GM19463 (cell line): ENCODE results near the gene ERBB4.

Source experiments
- ATAC-seq: cut with Tn5 transposase; IDR thresholded peaks from one replicate; pipeline ENCODE4 v1.9.1; 2021; ENCODE audit warnings: mild to moderate bottlenecking, moderate library complexity; ENCODE audit not compliant: unreplicated experiment

ERBB4 gene

DNA sequence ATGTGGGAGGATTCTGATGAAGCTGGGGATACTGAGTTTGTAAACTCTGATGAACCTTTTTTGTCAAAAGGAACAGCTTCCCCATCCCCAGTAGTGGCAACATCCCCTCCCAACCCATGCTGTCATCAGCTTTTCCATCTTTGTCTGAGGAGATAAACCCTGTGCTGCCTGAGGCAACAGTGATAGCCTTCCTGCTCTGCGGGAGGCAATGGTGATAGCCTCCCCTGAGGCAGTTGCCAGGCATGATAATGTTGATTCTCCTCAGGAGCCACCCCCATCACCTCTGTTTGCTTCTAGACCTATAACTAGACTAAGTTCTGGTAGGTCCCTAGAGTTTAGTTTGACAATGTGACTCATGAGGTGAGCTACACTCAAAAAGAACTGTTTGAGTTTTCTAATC lies 97.5 kb downstream of the ERBB4 start:
- no peak for ATAC-seq

DNA sequence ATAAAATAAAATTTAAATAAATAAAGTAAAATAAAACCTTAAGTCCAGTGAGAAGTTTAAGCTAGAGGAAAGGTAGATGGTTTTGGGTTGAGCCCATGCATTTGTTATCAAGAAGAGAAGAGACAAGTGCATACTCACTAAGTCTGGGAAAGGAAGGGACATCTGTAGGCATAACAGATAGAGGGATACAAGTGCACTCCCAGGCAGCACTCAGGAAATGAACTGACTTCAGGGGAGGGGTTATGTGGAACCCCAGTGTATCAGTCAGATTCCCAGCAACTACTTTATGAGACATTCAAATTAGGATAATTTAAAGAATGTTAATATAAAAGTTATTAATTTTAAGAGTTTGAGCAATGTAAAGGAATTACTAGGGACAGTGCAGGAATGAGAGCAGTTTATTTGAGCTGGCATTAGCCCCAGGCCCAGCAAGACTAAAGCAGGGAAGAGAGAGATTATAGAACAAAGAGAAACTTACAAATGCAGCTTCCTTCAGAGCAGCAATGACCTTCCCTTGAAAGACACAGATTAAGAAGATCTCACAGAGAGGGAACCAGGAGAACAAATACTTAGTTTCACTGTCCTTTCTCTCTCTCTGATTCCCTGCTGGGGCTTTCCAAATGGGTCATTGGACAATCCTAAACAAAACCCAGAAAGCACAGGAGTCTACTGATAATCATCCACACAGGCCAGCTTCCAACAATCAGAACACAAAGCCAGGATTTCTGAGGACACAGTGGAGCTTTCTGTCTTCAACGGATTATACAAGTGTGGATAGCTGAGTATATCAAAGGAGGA lies 109.7 kb downstream of the ERBB4 start:
- ATAC-seq = no peak

DNA sequence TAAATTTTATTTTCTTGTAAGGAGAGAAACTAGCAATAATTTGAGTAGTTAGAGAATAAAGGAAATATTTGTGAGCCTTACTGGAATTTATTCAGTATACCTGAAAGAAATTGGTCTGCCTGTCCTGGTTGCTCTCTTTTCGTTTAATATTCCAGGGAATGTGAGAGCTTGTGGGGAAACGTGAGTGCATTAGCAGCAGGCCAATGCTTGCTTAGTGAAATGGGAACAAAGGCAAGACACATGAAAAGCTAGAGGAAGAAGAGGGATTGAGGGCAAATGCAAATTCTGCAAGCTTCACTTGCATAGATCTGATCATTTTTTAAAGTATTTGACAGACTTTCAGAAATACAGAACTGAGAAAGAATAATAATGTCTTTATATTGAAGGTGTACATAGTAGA lies 111.0 kb downstream of the ERBB4 start:
- ATAC-seq = no peak

DNA sequence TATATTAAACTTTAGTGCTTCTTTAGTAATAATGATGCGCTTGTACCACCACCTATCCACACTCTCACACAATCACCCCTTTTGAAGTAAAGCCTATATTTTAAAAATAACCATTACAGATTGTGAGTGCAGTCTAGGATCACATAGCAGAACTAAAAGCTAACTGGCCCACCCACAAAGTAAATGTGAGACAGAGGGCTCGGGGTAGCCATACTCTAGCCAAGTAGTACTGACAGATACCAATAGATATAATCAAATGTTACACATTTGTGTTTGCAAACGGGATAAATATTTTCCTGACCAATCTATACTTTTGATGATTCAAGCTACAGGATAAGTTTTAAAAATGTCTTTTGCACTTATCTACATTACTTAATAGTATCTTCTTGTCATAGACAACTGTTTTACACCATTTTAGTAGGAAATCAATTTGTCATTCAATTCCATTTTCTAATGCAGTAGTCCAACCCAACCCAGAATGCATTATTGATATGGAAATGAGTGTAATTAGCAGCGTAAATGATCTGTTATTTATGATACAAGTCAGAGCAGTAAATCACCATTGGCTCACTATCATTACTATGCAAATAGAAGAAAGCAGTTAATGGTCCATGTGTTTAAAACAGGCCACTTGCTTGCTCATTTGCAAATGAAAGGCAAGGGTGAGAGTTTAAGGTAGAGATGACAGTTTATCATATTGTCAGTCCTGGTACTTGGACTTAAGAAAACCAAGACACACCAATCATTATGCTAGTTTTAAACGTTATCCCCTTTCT lies 111.8 kb downstream of the ERBB4 start:
- no peak for ATAC-seq

DNA sequence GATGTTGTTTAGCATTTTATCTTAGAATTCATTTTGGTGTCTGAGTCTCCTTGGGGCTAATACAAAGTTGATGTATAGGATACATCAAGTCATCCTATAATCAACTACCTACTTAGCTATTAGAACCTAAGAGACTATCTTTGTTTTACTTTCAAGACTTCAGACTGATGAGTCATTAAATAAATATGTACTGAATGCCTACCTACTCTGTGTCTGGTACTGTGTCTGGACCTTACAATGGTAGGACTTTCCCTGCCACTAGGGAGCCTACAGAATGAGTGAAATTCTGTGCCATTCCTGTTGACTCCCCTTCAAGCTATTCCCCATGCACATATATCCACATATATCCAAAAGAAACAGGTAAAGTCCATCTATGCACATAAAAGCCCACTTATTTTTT lies 114.5 kb downstream of the ERBB4 start:
- no peak for ATAC-seq

DNA sequence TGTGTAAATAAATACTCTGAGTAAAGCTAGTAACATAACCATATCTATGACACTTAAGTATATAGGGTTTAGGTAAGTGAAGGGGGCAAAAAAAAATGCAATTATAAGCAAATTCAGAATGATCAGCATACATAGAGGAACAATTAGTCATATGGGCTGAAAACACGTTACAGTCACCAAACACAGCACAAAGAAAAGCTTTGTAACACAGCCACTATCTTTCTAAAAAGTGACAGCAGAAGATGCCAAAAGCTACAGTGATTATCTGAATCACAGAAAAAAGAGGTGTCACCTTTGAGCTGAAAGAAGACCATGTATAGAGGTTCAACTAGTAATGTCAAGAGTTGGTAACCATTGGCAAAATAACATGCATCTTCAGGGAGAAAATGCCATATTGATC lies 115.5 kb downstream of the ERBB4 start:
- no peak for ATAC-seq

DNA sequence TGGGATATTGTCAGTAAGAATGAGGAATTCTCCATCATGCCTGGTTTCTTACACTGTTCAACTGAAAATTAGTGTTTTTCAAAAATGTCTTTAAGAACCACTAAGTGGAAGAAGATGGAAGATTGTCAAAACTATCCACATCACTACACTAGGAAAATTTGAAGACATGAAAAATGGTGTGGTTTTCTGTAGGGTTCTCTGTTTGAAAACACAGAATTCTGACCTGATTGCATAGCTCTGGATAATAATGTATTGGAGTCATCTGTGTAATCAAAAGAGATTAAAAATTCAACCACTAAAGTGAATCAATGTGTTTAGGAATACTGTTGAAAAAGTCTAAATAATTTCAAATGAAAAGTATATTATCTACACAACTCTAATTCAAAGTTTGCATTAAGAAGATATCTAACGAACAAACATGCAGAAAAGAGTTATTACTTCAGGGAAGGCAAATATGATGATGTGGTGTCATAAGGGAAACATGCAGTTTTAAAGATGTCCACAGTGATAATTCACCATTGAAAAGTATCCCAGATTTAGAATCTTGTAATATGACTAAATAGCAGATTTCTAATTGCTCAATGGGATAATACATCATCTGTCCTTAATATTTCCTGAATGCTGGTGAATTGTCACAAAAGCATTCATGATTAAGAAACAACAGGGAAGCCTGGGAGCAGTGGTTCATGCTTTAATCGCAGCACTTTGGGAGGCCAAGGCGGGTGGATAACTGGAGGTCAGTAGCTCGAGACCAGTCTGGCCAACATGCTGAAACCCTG lies 116.9 kb downstream of the ERBB4 start:
- no peak for ATAC-seq

DNA sequence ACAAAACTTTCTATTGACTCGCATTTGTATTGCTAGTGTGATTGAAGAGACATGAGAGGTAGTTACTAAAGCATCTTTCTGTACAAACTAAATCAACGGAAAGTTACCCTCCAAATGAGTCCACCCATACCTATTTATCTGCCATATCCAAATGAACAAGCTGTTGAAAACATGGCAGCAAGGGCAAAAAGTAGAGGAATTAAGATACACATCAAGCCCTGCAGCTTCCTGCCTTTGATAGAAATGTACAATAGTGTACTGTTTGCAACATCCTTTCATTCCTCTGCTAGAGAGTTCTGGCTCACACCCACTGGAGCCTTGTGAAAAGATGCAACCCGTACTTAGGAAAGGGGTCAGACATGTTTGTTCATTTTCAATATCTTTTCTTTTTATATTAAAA lies 122.5 kb downstream of the ERBB4 start:
- no peak for ATAC-seq

DNA sequence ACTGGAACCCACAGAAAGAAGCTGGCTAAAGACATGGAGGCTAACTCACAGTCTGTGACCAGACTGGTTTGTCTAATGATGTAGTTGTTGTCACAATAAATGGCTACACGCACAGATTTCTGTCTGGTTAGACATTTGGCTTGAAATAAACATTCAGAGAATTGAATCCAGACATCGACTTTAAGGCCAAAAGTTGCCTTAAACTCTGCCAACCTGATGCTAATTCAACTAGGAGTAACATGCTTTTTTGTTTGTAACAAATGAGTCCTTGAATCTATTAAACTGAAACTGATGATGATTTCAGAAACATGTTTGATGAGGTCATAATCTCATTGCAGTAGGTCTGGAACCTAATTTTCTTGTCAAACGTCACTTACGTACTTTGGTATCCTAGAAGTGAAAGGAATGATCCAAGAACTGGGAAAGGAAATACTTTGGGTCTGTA lies 123.8 kb downstream of the ERBB4 start:
- ATAC-seq = no peak

DNA sequence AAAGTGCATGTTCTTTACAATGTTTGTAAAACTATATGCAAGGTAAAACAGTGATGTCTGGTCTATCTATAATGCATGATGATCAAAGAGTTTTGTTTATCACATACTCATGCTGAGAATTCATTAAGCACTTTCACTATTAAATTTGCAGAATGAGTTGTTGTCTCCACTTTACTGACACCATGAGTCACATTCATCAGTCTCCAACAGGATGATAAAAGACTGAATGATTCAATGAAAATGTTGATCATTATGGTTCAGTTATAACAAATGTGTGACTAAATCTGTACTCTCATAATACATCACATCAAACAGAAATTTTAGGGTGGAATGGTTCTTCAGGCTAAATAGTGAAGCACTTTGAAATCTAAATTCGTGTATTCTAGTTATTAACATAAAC lies 129.0 kb downstream of the ERBB4 start:
- ATAC-seq = no peak

DNA sequence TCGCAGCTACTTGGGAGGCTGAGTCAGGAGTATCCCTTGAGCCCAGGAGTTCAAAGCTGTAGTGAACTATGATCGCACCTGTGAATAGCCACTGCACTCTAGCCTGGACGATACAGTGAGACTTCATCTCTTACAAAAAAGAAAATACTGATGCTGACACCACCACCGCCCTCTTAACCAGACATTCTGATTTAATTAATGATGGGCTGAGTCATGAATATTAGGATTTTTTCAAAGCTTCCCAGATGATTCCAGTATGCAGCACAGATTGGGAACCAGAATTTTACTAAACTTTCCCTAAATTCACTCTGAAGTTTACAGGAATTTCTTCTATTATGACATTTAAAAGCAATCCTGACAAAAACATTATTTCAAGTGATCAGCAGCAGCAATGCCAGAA lies 130.1 kb downstream of the ERBB4 start:
- no peak for ATAC-seq

DNA sequence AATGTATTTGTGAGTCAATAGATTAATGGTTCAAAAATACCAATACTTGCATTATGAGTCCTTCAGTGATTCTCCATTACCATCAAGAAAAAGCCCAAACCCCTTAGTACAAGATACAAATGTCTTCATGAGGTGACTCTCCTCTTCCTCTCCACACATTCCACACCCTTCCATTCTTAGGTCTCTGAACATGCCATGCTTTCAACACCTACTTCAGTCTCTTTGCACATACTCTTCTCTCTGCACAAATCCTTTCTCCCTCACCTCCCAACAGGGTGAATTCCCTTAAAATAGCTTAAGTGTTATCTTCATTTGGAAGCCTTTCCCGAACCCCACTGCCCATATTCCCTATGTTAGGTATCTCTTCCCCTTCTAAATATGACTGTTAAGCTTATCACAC lies 131.9 kb downstream of the ERBB4 start:
- no peak for ATAC-seq

DNA sequence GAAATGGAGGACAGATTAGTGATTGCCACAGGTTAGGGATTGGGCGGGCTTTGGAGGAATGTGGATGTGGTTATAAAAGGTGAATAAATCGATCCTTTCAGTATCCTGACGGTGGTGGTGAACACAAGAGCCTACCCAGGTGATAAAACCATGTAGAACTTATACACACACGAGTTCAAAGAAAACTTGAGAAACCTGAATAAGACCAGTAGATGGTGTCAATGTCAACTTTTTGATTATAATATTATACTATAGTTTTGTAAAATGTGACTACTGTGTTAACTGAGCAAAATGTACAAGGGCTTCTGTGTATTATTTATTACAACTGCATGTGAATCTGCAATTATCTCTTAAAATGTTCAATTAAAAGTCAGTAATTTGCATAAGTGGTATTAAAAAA lies 136.3 kb downstream of the ERBB4 start:
- ATAC-seq = no peak

DNA sequence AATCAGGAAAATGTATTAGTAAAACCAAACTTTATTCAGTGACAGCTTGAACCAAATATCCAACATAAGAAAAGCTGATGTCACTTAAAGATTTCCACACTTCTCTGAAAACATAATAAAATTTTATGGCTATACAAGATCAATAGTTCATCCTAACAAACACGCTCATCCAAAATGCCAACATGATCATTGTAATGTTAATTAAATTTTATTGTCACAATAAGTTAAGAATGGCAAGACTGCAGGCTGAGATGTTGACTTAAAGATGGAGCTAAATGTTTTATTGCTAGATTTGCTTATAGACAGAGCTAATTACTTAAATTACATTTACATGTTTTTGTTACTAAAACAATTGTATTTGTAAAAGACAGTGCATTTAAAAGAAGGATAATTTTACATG lies 140.3 kb downstream of the ERBB4 start:
- no peak for ATAC-seq

DNA sequence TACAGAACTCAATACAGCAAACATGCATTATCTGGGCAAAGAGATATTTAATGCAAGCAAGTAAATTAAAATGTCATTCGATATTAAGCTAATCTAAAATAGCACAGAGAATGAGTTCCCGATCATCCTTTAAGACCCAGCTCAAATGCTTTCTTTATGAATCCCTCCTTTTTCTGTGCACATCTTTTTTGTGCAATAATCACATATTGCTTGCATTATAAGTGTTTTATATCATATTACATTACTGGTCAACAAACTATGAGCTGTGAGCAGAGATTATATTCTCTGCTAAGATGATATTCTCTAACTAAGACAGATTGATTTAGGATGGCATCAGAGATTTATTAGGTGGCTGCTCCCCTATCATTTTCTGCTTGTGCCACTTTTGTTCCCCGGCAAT lies 146.1 kb downstream of the ERBB4 start:
- ATAC-seq = no peak

DNA sequence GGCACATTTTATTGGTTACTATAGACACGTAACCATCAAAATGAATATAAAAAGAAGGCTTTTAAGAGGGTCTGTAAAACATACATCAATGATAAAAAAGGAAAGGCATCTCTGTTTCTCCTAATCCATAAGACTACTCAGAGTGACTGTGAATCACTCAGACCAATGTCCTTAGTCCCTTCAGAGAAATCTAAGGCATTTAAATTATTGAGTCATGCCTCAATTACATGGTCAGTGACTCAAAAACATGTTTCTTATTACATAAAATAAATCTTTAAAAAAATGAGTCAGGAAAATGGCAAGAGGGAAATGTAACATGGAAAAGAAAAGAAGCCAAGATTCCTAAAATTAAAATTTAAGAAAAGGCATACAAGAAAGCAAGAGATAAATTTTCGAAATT lies 146.6 kb downstream of the ERBB4 start:
- ATAC-seq = no peak

DNA sequence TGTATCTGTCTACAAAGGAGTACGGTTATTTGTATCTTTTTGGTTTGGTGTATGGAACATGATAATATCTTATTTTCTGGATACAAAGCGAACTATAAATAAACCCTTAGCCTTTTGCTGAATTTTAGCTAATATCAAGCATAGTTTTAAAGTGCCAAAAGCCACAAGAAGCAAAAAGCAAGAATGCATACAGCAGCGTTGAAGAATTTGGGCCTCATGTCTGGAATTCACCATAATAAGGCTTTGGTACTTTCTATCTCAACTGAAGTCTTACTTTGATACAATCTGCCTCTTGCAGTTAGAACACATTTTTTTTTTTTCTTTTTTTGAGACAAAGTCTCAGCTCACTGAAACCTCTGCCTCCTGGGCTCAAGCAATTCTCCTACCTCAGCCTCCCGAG lies 151.5 kb downstream of the ERBB4 start:
- ATAC-seq = no peak

DNA sequence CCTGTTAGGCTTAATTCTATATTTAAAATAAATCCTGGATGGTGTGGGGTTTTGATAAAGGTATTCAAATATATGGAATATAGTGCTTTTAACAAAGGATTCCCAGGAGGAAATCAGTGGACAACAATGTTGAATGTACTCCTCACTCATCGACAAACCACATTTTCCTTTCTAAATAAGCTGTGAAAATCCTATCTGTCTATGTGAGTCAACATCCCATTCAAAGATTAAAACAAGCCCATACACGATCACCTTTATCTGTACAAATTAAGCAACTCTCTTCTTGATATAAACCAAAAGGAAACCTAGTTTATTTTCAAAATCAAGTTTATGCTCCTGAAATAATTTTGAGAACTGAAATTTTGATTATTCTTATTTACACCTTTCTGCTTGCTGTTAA lies 153.4 kb downstream of the ERBB4 start:
- ATAC-seq = no peak

DNA sequence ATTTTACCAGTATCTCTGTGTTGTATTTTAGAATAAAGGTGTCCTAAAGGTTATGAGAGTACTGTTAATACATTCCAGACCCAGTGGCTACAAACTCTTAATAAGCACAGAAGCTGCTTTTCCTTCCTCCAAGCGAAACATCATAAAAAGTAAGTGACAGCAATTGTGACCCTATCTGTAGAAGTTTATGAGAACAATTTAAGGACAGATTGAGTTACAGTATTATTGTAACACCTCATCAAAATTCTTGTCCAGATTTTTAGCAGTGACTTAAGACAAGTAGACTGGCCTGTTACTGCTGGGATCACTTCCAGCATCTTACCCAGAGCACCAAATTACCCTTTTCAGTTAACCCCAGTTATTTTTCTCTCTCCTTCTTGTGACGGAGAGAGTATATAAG lies 154.6 kb downstream of the ERBB4 start:
- no peak for ATAC-seq

DNA sequence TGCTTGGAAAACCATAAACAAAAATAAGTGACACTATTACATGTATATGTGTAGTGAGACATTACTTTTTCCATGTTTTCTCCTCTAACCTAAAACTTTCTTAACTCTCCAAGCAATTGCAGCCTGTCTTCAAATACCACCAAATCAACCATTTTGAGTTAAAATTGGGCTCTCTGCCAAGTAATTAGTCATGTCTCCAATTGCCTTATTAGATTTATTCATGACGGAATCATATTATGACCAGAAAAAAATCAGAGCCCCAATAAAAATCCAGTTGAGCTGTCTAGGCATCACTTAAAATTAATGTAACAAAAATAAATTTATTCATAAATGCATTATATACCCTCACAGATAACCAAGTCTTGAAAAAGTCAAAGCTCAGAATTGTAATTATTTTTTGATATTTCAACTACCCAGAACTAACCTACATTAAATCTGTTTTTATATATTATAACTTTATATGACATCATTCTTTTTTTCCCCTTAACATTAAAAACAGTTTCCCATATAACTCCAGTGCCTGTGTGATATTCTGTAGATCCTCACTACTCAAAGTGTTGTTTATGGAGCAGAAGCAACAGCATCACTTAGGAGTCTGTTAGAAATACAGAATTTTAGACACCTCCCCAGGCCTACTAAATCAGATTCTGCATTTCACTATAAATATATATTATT lies 157.0 kb downstream of the ERBB4 start:
- ATAC-seq = no peak

DNA sequence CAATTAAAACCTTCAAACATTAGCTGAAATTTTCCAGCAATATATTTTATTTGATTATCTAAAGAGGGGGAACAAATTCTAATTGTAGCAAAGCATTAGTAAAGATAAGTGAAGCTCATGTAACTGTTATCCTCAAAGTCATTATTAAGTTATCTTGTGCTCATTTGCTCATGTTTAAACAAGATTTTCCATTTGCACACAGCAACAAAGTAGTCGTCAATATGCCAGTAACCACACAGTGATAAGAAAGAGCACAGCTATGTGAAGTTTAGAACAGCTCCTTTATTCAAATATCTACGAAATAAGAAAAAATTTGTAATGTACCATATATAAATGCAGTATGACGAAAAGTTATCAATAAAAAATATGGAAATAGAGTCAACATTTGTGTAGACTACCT lies 159.5 kb downstream of the ERBB4 start:
- no peak for ATAC-seq
